ENCODE results near the gene INHA.

DNA sequence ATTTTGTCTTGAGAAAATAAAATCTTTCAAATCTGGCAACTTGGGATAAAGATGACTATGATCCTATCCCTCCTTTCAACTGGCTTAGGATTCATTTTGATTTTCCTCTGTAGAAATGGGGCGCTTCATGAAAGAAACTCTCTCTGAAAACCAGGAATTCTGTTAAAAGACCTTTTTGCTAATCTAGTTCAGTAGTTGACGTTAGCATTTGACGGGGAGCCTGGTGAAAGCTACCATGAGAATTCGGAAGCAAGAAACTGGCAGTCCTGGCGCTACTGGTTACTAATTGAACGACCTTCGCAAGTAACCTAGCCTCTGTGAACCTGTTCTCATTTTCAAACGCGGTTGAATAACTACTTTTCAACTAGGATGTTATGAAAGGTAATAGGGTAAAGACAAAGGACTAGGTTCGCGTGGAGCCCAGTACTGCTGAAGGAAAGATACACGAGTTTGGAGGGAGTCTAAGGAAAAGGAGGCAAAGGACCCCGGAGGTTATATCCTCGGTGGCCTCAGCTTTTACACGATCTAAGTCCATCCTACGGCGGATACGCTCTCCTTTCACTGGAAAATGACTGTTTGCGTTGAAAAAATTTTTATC, 24.9 kb downstream of the INHA start:
- TF ChIP-seq, protein P1, sequence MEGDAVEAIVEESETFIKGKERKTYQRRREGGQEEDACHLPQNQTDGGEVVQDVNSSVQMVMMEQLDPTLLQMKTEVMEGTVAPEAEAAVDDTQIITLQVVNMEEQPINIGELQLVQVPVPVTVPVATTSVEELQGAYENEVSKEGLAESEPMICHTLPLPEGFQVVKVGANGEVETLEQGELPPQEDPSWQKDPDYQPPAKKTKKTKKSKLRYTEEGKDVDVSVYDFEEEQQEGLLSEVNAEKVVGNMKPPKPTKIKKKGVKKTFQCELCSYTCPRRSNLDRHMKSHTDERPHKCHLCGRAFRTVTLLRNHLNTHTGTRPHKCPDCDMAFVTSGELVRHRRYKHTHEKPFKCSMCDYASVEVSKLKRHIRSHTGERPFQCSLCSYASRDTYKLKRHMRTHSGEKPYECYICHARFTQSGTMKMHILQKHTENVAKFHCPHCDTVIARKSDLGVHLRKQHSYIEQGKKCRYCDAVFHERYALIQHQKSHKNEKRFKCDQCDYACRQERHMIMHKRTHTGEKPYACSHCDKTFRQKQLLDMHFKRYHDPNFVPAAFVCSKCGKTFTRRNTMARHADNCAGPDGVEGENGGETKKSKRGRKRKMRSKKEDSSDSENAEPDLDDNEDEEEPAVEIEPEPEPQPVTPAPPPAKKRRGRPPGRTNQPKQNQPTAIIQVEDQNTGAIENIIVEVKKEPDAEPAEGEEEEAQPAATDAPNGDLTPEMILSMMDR (IDR thresholded peaks at IDR 0.05), result no peak
- no peak for TF ChIP-seq POLR2A (IDR thresholded peaks at IDR 0.05)

Data from right lobe of liver (tissue), 4 donors.